ENCODE measurements around the gene RP9.

DNA sequence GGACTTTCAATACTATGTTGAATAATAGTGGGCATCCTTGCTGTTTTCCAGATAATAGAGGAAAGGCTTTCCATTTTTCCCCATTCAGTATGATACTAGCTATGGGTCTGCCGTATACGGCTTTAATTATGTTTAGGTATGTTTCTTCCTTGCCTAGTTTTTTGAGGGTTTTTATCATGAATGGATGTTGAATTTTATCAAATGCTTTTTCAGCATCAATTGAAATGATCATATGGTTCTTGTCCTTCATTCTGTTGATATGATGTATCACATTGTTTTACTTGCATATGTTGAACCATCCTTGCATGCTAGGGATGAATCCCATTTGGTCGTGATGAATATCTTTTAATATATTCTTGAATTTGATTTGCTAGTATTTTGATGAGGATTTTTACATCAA lies 9.2 kb upstream of the RP9 start:
- TF ChIP-seq, protein P1, sequence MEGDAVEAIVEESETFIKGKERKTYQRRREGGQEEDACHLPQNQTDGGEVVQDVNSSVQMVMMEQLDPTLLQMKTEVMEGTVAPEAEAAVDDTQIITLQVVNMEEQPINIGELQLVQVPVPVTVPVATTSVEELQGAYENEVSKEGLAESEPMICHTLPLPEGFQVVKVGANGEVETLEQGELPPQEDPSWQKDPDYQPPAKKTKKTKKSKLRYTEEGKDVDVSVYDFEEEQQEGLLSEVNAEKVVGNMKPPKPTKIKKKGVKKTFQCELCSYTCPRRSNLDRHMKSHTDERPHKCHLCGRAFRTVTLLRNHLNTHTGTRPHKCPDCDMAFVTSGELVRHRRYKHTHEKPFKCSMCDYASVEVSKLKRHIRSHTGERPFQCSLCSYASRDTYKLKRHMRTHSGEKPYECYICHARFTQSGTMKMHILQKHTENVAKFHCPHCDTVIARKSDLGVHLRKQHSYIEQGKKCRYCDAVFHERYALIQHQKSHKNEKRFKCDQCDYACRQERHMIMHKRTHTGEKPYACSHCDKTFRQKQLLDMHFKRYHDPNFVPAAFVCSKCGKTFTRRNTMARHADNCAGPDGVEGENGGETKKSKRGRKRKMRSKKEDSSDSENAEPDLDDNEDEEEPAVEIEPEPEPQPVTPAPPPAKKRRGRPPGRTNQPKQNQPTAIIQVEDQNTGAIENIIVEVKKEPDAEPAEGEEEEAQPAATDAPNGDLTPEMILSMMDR (IDR thresholded peaks at IDR 0.05; ENCODE audit: borderline replicate concordance, extremely low read depth, low read length, poor library complexity, severe bottlenecking), result no peak
- TF ChIP-seq EZH2 (IDR thresholded peaks at IDR 0.05; ENCODE audit: borderline replicate concordance, low read depth, low read length, severe bottlenecking), result no peak
